ENCODE measurements around the gene LIPI.
"Not testable (repeated sequence)": the region's sequence is repeated elsewhere in the genome, so short reads cannot be mapped to it uniquely, and the experiment has no call there.

The LIPI gene

DNA sequence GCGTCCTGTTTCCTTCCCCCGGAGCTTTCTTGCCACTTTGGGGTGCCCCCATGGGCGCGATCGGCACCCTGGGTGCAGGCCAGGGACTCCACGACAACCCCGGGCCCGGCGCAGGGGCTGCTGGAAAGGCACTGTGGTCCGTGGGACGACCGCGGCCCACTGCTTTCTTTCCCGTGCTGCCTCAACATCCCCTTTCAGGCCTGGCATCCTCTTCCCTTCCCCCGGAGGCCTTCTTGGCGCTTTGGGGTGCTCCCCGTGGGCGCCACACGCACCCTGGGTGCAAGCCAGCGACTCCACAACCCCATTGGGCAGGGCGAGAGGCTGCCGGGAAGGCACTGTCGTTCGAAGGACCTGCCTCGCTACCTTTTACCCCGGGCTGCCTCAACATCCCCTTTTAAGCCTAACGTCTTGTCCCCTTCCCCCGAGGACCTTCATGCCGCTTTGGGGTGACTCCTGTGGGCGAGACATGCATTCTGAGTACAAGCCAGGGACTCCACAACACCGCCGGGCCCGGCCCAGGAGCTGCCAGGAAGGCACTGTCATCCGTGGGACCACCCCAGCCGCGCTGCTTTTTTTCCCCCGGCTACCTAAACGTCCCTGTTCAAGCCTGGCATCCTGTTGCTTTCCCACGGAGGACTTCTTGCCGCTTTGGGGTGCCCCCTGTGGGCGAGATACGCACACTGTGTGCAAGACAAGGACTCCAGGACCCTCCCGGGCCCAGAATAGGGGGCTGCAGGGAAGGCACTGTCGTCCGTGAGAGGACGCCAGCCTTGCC is 137.8 kb downstream of the LIPI start:
- no peak for DNase-seq

DNA sequence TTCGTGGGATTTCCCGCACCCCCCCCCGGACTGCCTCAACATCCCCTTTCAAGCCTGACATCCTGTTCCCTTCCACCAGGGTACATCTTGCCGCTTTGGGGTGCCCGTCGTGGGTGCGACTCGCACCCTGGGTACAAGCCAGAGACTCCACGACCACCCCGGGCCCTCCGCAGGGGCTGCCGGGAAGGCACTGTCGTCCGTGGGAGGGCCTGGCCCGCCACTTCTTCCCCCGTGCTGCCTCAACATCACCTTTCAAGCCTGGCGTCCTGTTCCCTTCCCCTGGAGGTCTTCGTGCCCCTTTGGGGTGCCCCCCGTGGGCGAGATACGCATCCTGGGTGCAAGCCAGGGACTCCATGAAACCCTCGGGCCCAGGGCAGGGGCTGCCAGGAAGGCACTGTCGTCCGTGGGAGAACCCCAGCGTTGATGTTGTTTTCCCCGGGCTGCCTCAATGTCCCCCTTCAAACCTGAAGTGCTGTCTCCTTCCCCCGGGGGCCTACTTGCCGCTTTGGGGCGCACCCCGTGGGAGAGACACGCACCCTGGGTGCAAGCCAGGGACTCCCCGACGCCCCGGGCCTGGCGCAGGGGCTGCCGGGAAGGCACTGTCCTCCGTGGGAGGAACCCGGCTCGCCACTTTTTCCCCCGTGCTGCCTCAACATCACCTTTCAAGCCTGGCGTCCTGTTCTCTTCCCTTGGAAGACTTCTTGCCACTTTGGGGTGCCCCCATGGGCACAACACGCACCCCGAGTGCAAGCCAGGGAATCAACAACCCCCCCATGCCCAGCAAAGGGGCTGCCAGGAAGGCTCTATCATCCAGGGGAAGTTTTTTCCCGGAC is 138.6 kb downstream of the LIPI start:
- no peak for DNase-seq

DNA sequence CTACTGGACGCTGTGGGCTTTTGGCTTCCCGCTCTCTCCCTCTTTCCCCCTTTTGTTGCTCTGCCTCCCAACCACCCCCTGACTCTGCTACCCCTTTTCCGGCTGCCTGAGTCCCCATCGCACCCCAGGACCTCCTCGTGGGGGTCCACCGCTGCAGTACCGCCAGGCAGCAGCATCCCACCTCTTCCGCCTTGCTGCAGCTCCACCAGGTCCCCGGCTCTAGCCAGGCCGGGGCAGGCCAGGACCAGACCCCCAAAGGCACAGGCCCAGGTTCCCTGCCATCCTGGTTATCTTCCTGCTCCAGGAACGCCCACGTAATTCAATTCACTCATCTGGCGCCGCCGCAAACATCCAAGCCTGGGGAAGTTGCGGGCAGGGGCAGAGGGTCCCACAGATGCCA is 139.8 kb downstream of the LIPI start:
- DNase-seq, result no peak

DNA sequence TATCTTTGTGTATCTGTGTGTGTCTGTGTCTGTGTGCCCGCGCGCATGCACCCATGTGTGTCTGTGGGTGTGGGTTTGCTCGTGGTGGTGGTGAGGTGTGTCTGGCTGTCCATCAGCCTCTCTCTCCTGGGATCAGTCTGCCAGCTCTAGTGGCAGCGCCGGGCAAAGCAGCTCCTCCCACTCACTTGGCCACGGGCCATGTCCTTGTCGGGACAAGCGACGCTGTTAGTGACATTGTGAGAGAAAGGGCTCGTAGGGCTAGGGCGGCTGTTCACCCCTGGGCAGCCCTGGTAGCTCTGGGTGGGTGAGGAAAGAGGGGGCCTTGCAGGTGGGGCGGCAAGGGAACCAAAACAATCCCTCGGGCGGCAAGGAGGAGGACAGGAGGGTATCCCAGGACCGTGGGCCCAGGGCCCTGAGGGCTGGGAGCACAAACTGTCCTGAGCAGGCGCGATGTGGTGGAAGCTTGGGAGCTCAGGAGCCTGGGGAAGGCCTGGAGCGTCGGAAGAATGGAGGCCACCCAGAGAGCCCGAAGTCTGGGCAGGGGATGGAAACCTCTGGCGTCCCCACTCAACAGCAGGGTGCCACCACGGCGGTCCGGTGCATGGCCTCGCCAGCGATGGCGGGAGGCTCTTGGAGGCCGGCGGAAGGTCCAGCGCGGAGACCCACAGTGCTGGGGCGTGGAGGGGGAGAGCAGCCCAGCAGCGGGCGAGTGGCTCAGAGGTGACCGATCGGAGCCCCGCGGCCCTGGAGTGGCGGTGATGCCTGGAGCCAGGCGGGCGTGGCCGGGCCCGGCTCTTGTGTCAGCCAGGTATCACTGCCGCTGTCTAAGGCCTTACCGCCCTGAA is 140.5 kb downstream of the LIPI start:
- no peak for DNase-seq

DNA sequence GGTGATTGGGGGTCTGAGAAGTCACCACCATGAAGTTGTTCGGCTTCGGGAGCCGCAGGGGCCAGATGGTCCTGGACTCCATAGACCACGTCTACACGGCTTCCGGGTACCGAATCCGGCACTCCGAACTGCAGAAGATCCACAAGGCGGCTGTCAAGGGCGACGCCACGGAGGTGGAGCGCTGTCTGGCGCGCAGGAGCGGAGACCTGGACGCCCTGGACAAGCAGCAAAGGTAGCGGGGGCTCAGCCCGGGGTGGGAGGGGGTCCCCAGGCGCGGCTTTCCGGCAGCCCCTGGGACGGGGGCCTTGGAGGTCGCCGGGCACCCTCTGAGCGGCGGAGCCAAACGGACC is 146.5 kb downstream of the LIPI start:
- DNase-seq, result no peak

DNA sequence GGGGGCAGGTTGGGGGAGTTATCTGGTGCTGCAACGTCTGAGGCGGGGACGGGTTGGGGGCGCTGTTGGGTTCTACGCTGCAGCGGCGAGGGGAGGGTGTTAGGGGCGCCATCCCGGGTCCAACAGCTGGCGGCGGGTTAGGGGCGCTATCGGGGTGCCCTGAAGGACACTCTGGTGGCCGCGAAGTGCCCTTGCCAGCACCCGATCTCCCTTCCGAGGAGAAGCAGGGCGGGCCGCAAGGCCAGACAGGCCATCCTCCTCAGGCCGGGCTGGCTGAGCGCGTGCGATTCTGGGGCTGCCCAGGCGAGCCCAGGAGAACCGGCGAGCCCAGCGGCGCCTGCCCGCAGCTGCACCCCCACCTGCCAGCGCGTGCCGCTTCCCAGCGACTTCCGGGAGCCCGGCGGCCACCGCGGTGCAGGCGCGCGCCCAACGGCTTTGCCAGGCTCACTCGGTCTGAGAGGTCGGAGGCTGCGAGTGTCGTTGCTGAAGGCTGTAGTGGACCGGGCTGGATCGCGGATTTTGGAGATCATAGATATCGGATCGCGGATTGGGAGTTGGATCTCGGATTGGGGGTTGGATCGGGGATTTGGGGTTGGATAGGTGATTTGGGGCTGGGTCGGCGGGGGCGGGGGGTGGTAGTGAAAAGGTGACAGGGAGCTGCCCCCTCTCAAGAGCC is 147.0 kb downstream of the LIPI start:
- not testable (repeated sequence) for DNase-seq

DNA sequence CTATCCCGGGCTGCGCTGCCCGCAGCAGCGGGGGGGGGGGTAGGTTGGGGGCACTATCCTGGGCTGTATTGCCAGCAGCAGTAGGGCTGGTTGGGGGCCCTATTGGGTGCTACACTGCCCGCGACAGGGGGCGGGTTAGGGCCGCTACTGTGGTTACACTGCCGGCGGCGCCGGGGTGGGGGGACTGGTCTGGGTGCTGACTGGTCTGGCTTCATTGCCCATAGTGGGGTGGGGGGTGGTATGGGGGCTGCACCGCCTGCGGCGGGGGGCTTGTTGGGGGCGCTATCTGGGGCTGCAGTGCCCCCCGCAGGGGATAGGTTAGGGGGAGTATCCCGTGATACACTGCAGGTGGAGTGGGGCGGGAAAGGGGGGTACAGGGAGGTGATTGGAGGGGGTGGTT is 148.1 kb downstream of the LIPI start:
- not testable (repeated sequence) for DNase-seq

DNA sequence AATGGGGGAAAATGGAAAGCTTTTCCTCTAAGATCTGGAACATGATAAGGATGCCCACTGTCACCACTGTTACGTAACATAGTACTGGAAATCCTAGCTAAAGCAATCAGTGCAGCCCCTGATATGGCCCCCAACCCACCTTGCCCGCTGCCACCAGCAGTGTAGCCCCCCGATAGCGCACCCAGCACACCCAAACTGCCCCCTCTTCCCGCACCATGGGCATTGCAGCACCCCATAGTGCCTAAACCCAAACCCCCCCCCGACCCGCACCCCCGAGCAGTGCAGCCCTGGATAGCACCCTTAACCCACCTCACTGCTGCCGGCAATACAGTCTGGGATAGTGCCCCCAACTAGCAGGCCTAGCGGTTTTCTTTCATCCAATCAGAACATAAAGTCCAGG is 148.9 kb downstream of the LIPI start:
- DNase-seq, result not testable (repeated sequence)

DNA sequence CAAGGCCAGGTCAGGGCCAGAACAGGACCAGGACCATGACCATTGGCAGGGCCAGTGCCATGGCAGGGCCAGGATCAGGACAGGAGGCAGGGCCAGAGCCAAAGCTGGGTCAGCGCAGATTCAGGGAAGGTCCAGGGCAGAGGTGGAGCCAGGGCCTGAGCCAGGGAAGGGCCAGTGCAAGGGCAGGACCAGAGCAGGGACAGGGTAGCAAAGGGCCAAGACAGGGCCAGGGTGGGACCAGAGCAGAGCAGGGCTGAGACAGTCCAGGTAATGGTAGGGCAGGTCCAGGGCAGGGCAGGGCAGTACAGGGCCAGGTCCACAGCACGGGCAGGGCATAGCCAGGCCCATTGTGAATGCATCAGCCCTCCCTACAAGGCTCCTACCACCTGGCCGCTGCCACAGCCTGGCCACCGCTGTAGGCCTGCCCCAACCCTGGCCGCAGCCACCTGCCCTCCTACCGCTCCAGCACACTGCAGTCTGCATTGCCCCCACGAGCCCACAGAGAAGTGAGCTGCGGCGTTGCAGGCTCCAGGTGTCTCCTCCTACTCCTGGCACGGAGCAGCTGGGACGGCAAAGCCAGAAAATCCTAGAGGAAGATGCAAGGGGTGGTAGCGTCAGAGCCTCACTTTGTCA is 151.6 kb downstream of the LIPI start:
- not testable (repeated sequence) for DNase-seq
